Measurements from ENCODE around the gene SETD7.

DNA sequence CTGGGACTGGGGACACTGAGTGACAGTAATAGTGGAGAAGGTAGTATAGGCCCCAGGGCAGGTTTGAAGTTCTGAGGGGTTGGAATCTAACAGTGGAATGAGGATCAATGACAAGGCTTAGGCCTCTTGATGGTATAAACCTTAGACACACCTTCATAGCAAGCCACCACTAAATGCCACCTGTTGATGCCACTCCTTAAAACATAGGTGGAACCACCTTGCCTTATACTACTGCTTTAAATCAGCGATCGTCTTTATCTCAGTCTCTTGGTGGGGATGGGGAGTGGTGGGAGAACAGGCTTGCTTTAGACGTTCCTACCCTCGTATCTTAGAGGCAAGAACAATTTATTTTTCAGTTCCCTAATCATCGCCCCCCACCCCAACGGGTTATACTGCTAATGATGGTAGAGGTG is 100.9 kb downstream of the SETD7 start:
- TF ChIP-seq SIN3A (IDR thresholded peaks at IDR 0.05; ENCODE audit: borderline replicate concordance, insufficient read depth, low read length) = no peak
- TF ChIP-seq POLR2AphosphoS5 (IDR thresholded peaks at IDR 0.05; ENCODE audit: low read depth, low read length) = no peak
- TF ChIP-seq, protein P1, sequence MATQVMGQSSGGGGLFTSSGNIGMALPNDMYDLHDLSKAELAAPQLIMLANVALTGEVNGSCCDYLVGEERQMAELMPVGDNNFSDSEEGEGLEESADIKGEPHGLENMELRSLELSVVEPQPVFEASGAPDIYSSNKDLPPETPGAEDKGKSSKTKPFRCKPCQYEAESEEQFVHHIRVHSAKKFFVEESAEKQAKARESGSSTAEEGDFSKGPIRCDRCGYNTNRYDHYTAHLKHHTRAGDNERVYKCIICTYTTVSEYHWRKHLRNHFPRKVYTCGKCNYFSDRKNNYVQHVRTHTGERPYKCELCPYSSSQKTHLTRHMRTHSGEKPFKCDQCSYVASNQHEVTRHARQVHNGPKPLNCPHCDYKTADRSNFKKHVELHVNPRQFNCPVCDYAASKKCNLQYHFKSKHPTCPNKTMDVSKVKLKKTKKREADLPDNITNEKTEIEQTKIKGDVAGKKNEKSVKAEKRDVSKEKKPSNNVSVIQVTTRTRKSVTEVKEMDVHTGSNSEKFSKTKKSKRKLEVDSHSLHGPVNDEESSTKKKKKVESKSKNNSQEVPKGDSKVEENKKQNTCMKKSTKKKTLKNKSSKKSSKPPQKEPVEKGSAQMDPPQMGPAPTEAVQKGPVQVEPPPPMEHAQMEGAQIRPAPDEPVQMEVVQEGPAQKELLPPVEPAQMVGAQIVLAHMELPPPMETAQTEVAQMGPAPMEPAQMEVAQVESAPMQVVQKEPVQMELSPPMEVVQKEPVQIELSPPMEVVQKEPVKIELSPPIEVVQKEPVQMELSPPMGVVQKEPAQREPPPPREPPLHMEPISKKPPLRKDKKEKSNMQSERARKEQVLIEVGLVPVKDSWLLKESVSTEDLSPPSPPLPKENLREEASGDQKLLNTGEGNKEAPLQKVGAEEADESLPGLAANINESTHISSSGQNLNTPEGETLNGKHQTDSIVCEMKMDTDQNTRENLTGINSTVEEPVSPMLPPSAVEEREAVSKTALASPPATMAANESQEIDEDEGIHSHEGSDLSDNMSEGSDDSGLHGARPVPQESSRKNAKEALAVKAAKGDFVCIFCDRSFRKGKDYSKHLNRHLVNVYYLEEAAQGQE (IDR thresholded peaks at IDR 0.05; ENCODE audit: insufficient read depth in 1 of 2, low read depth in 2 of 2, low read length in 2 of 2) = no peak
- TF ChIP-seq FOXP2 (optimal IDR thresholded peaks at IDR 0.05; ENCODE audit: borderline replicate concordance, extremely low read depth, extremely low read length, insufficient read depth) = no peak
- TF ChIP-seq TAF1 (IDR thresholded peaks at IDR 0.05; ENCODE audit: borderline replicate concordance, insufficient read depth, low read length) = no peak
